Loucy (cell line): Measurements from ENCODE around the gene PDXDC1.

Source experiments
- H2AFZ ChIP-seq: fragments of 200-600 bp; sonication (generic); 2 replicates; pipeline ENCODE4 v1.6.0; 2016; ENCODE audit warnings: antibody characterized with exemption, mild to moderate bottlenecking, low read length, moderate library complexity
- H3F3A ChIP-seq: fragments of 200-600 bp; 2 replicates; pipeline ENCODE4 v1.6.0; 2016; ENCODE audit warnings: antibody characterized with exemption, low read depth, mild to moderate bottlenecking
- H3K27me3 ChIP-seq: fragments of 200-600 bp; sonication (generic); 2 replicates; pipeline ENCODE4 v1.6.1; 2014; ENCODE audit warnings: low read length, mild to moderate bottlenecking; ENCODE audit not compliant: insufficient read depth, poor library complexity, severe bottlenecking
- H3K36me3 ChIP-seq: fragments of 200-600 bp; sonication (generic); 2 replicates; pipeline ENCODE4 v1.6.1; 2016; ENCODE audit warnings: low read length; ENCODE audit not compliant: insufficient read depth
- H3K4me1 ChIP-seq: fragments of 200-600 bp; sonication (generic); 2 replicates; pipeline ENCODE4 v1.5.1; 2014; ENCODE audit warnings: low read length, mild to moderate bottlenecking; ENCODE audit not compliant: insufficient read depth, poor library complexity, severe bottlenecking
- H3K4me2 ChIP-seq: fragments of 200-600 bp; sonication (generic); 2 replicates; pipeline ENCODE4 v1.6.0; 2014; ENCODE audit warnings: antibody characterized with exemption, low read length, low read depth, mild to moderate bottlenecking; ENCODE audit not compliant: poor library complexity, severe bottlenecking
- H3K4me3 ChIP-seq: fragments of 200-600 bp; sonication (generic); 2 replicates; pipeline ENCODE4 v1.5.1; 2014; ENCODE audit warnings: low read length, mild to moderate bottlenecking, mixed read lengths; ENCODE audit not compliant: poor library complexity, severe bottlenecking
- H3K79me2 ChIP-seq: fragments of 200-600 bp; sonication (generic); 2 replicates; pipeline ENCODE4 v1.6.1; 2014; ENCODE audit warnings: low read length; ENCODE audit not compliant: insufficient read depth
- H3K9ac ChIP-seq: fragments of 200-600 bp; sonication (generic); 2 replicates; pipeline ENCODE4 v1.6.0; 2014; ENCODE audit warnings: mild to moderate bottlenecking, low read depth, low read length, moderate library complexity; ENCODE audit not compliant: poor library complexity, severe bottlenecking
- H3K9me2 ChIP-seq: fragments of 200-600 bp; sonication (generic); replicated peaks from 2 replicates; pipeline ENCODE4 v1.6.1; 2016; ENCODE audit warnings: low read depth, low read length, mixed read lengths
- H3K9me3 ChIP-seq: fragments of 200-600 bp; sonication (generic); 2 replicates; pipeline ENCODE4 v1.6.1; 2014; ENCODE audit warnings: mild to moderate bottlenecking, antibody characterized with exemption, low read length, low read depth; ENCODE audit not compliant: insufficient read depth
- H4K20me1 ChIP-seq: fragments of 200-600 bp; sonication (generic); 2 replicates; pipeline ENCODE4 v1.6.0; 2014; ENCODE audit warnings: antibody characterized with exemption, low read length, mild to moderate bottlenecking; ENCODE audit not compliant: insufficient read depth, poor library complexity, severe bottlenecking
- CTCF ChIP-seq: fragments of 200-600 bp; sonication (generic); conservative IDR thresholded peaks from 2 replicates; pipeline ENCODE4 v1.5.1; 2014; ENCODE audit warnings: mild to moderate bottlenecking, antibody characterized with exemption, low read length
- EZH2phosphoT487 ChIP-seq: fragments of 200-600 bp; IDR thresholded peaks from 2 replicates; pipeline ENCODE4 v1.6.1; 2018; ENCODE audit warnings: antibody characterized with exemption, mild to moderate bottlenecking, moderate library complexity, borderline replicate concordance

Gene PDXDC1

GRCh38 chr16:15037745-15038144 is 62.9 kb downstream of the PDXDC1 start:
- H2AFZ ChIP-seq, result no peak overlapping the region
- H3K9ac ChIP-seq, result no peak overlapping the region
- no peak overlapping the region for H3K4me2 ChIP-seq
- H3K36me3 ChIP-seq, result peaks cover 51% of the 10 kb centered on the region; the same call in 1 of the 2 replicates
- no peak for TF ChIP-seq EZH2phosphoT487
- no peak for TF ChIP-seq CTCF
- no peaks in the 10 kb centered on the region for H3K9me3 ChIP-seq
- H3K4me3 ChIP-seq, result no peak overlapping the region
- H3K79me2 ChIP-seq, result no peaks in the 10 kb centered on the region
- H4K20me1 ChIP-seq, result no peaks in the 10 kb centered on the region
- H3K9me2 ChIP-seq, result no peaks in the 10 kb centered on the region
- no peaks in the 10 kb centered on the region for H3F3A ChIP-seq
- no peaks in the 10 kb centered on the region for H3K27me3 ChIP-seq
- H3K4me1 ChIP-seq, result no peaks in the 10 kb centered on the region

DNA sequence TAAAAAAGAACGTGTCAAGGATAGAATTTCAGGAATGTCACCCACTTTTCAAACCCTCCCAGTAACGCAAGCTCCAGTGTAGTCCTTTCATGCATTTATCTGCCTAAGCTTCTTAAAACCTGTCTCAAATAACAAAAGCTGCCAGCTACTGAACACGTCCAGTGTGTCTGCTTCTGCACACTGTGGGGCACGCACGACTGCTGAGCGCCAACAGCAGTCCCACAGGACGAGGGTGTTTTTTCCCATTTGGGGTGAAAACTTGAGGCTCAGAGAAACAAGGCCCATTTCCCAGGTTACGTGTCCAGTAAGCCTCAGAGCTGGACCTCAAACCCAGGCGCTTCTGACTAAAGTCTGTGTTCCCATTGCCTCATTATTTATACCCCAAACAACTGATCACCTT is 63.9 kb downstream of the PDXDC1 start:
- H3K4me2 ChIP-seq, result no peak overlapping the region
- H3F3A ChIP-seq, result no peaks in the 10 kb centered on the region
- no peaks in the 10 kb centered on the region for H3K27me3 ChIP-seq
- H3K9me2 ChIP-seq, result no peaks in the 10 kb centered on the region
- no peak overlapping the region for H3K9ac ChIP-seq
- no peaks in the 10 kb centered on the region for H3K9me3 ChIP-seq
- H2AFZ ChIP-seq, result no peak overlapping the region
- no peaks in the 10 kb centered on the region for H3K79me2 ChIP-seq
- TF ChIP-seq EZH2phosphoT487, result no peak
- no peak for TF ChIP-seq CTCF
- no peak overlapping the region for H3K4me3 ChIP-seq
- H3K36me3 ChIP-seq, result peaks cover 41% of the 10 kb centered on the region; the same call in 1 of the 2 replicates
- no peaks in the 10 kb centered on the region for H3K4me1 ChIP-seq
- H4K20me1 ChIP-seq, result no peaks in the 10 kb centered on the region

- H3K9me3 ChIP-seq, result no peaks in the 10 kb centered on the region
- H4K20me1 ChIP-seq, result no peaks in the 10 kb centered on the region
- H3K9ac ChIP-seq, result no peak overlapping the region
- TF ChIP-seq EZH2phosphoT487, result no peak
- no peak for TF ChIP-seq CTCF
- peaks cover 20% of the 10 kb centered on the region; the same call in 1 of the 2 replicates for H3K36me3 ChIP-seq
- H3K4me2 ChIP-seq, result no peak overlapping the region
- H2AFZ ChIP-seq, result no peak overlapping the region
- H3K9me2 ChIP-seq, result no peaks in the 10 kb centered on the region
- no peaks in the 10 kb centered on the region for H3K79me2 ChIP-seq
- H3K4me1 ChIP-seq, result no peaks in the 10 kb centered on the region
- no peaks in the 10 kb centered on the region for H3F3A ChIP-seq
- H3K27me3 ChIP-seq, result no peaks in the 10 kb centered on the region
- no peak overlapping the region for H3K4me3 ChIP-seq
These were observed 66.6 kb downstream of the PDXDC1 start for GRCh38 chr16:15041271-15042004.
